GM21786 (cell line): ENCODE data around the gene ERBB4.
A peak's percentile ranks its signal among the peaks of the same experiment; 100 is the strongest.

ENCODE experiments used
- ATAC-seq: cut with Tn5 transposase; IDR thresholded peaks from one replicate; pipeline ENCODE4 v1.9.1; 2021; ENCODE audit not compliant: unreplicated experiment

Gene ERBB4

GRCh38 chr2:211498551-211499205 lies 1039.9 kb downstream of the ERBB4 start:
- no peak for ATAC-seq

GRCh38 chr2:211495339-211495738 lies 1043.3 kb downstream of the ERBB4 start:
- ATAC-seq, result no peak

GRCh38 chr2:211494536-211494935 lies 1044.1 kb downstream of the ERBB4 start:
- ATAC-seq, result no peak

DNA sequence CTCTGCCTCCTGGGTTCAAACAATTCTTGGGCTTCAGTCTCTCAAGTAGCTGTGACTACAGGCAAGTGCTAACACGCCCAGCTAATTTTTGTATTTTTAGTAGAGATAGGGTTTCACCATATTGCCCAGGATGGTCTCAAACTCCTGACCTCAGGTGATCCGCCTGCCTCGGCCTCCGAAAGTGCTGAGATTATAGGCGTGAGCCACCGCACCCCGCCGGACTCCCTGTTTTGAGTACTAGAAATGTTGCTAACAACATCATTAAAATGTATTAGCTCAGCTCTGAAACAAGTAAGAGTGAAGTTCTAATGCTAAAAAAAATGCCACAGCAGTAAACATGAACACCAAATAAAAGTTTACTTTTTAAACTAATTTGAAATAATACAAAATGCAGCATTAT lies 1044.5 kb downstream of the ERBB4 start:
- no peak for ATAC-seq

DNA sequence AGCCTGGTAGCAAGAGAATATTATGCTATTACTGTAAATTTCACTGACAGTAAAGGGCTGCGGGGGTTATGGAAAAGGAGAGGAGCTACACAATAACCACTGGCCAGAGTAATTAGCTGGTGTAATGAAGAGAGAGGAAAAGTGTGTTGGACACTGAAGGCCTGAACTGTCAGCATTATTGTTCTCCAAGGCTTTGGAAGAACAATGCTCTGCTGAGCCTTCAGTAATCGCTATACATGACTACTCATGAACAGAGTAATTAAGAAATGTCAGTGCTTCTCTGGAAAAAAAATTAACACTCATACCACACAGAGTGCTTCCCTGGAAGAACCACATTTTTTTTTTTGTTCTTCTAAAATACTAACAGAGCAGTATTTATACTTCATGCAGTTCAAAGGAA lies 1050.9 kb downstream of the ERBB4 start:
- no peak for ATAC-seq

DNA sequence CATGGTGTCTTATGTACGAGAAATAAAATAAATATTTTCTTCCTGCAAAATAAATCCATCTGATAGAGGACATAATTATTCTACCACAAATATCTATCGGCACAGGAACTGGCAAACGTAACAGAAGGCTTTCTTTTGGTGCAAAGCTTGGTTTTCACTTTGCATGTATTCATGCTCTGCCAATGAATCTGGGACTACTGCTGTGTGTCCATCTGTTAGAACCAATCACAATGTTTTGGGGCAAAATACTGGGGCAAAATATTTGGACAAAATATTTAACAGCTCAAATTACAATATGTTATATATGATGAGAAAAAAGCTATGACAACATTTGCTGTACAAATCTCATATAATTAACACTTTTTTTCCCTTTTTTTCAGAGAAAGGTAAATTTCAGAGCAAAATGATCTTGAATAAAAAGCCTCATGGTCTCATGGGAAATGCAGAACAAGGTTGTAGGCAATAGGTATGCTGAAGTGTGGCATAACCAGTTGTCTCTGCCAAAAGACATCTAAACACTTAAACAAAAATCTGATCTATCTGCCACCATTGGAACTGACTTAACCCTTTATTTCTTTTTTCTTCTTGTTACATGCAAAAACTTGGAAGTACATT lies 1059.0 kb downstream of the ERBB4 start:
- no peak for ATAC-seq

- no peak for ATAC-seq
Measured at GRCh38 chr2:211477537-211478275, 1060.9 kb downstream of the ERBB4 start.

DNA sequence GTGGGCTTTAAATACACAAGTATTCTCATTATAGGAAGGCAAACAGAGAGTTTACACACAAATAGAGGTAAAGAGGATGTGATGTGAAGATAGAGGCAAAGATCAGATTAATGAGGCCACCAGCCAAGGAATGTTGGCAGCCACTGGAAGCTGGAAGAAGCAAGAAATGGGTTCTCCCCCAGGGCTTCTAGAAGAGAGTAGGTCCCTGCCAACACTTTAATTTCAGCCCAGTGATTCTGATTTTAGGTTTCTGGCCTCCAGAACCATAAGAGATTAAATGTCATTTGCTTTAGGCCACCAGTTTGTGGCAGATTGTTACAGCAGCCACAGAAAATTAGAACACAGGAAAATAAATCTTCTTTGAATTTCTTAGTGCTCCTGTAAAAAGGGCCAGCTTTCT lies 1065.5 kb downstream of the ERBB4 start:
- no peak for ATAC-seq

DNA sequence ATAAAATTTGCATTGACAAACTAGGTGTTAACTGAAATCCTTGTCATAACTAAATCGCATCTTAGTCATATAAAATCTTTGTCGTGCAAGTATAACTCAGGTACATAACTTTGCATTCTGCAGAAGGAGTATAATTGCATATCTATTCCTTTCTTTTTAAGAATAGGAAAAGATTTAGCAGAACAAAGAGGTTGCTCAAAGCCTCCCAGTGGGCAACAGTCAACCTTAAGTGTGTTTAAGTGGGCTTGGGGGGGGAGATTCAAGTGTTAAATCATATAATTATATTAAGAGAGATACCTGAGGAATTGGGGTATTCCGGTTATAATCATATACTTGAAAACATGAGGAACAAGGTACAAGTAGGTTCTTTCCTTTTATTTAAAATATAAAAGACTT lies 1068.9 kb downstream of the ERBB4 start:
- ATAC-seq, result no peak

GRCh38 chr2:211468877-211469663 lies 1069.5 kb downstream of the ERBB4 start:
- no peak for ATAC-seq

GRCh38 chr2:211468217-211468616 lies 1070.4 kb downstream of the ERBB4 start:
- no peak for ATAC-seq

GRCh38 chr2:211463397-211463796 lies 1075.2 kb downstream of the ERBB4 start:
- ATAC-seq, result no peak

GRCh38 chr2:211458974-211459373 lies 1079.6 kb downstream of the ERBB4 start:
- ATAC-seq, result no peak

- no peak for ATAC-seq
Measured at GRCh38 chr2:211457325-211457724, 1081.3 kb downstream of the ERBB4 start.

- peak; percentile 71 for ATAC-seq
Measured at GRCh38 chr2:211455216-211455841, 1083.3 kb downstream of the ERBB4 start.

- no peak for ATAC-seq
Measured at GRCh38 chr2:211454679-211455078, 1083.9 kb downstream of the ERBB4 start.

- ATAC-seq, result no peak
Measured at GRCh38 chr2:211453311-211453887, 1085.2 kb downstream of the ERBB4 start.

DNA sequence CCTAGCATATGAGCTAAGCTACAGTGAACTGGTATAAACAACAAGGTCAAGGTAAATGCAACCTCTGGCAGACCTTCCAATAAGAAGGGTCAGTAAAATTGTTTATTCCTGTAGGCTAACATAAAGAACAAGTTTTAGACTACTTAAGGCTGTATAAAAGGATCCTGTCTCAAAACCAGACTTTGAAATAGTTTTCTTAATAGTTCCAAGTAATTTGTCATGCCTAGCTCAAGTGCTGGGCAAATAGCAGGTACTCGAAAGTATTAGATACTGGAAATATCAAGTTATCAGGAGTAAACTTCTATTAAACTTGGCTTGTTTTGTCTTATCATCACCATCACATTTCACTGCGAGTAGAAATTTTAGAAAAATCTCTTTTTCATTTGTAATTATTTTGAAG lies 1087.0 kb downstream of the ERBB4 start:
- ATAC-seq, result no peak

DNA sequence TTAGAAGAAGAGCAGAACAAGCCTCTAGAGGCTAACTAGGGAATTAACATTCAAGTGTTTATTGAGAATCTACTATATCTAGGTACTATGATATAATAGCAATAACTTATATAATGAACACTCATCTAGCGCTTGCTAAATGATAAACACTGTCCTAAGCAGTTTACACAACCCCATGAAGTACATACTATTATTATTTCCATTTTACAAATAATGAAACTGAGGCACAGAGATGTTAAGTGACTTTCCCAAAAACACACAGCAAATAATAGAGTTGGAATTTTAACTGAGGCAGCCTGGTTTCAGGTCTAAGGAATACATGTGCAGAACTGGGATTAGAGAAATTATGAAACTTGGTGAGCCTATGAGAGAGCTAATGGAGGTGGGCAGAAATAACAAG lies 1088.8 kb downstream of the ERBB4 start:
- no peak for ATAC-seq

DNA sequence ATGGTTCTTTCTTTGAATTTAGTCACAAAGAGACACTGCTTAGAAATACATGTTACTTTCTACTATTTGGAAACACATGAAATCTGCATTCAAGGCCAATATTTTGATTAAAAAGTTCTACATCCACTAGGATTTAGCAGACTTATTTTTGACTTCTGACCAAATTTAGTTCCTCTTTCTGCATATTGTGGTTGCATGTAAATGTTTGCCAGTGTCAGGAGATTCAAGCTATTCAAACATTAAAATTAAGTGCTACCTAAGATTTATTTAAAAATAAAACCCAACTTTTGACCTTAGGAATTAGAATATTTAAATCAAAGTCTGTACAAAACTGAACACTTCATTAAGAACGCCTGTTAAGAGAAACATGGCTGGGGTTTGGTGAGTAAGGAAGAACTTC lies 1091.1 kb downstream of the ERBB4 start:
- ATAC-seq, result no peak

GRCh38 chr2:211440107-211440506 lies 1098.5 kb downstream of the ERBB4 start:
- ATAC-seq, result no peak
